ENCODE results near the gene UBA1. TPM values are rescaled to one million over a fixed set of nuclear protein-coding genes. Genes with fewer than 3 reads are reported as not detected.

UBA1 gene
- total and polyA plus RNA-seq, 2 experiments from 2014 or later = 146 to 264 TPM

GRCh38 chrX:47239199-47239598 lies 45.6 kb downstream of the UBA1 start:
- no peak overlapping the region for H3K4me2 ChIP-seq (ENCODE audit: unreplicated experiment)
- in situ Hi-C loops (cut with MboI) = no loop called here
- H3K79me2 ChIP-seq (ENCODE audit: insufficient read depth) = peaks cover 56% of the 10 kb centered on the region
- no peaks in the 10 kb centered on the region for H3K36me3 ChIP-seq (ENCODE audit: low read depth)
- peaks cover 11% of the 10 kb centered on the region; the same call in 1 of the 2 replicates for H3K4me1 ChIP-seq (ENCODE audit: insufficient read depth)
- H4K20me1 ChIP-seq (ENCODE audit: insufficient read depth) = no peaks in the 10 kb centered on the region
- no peak overlapping the region for H3K9ac ChIP-seq
- no peak overlapping the region for H3K27ac ChIP-seq
- H3K9me3 ChIP-seq (ENCODE audit: low read depth) = no peaks in the 10 kb centered on the region
- H3F3A ChIP-seq (ENCODE audit: insufficient read depth) = no peaks in the 10 kb centered on the region
- 88 to 92% methylated on average over 8 of the region's 8 CpGs for WGBS, 2 experiments (ENCODE audit: low coverage in 1 of 2, low lambda C conversion rate in 2 of 2, missing lambda C conversion rate in 2 of 2)
- H3K4me3 ChIP-seq = no peak overlapping the region
- H3K9me2 ChIP-seq (ENCODE audit: insufficient read depth) = no peaks in the 10 kb centered on the region
- no peak for DNase-seq
- H3K27me3 ChIP-seq (replicated peaks; ENCODE audit: insufficient read depth) = no peaks in the 10 kb centered on the region
- TF ChIP-seq EZH2 (IDR thresholded peaks at IDR 0.05; ENCODE audit: insufficient read depth, poor library complexity, severe bottlenecking) = no peak
- TF ChIP-seq EZH2phosphoT487 (IDR thresholded peaks at IDR 0.05; ENCODE audit: insufficient read depth, low read depth) = no peak
- H2AFZ ChIP-seq = no peak overlapping the region

GRCh38 chrX:47239898-47240545 lies 46.4 kb downstream of the UBA1 start:
- WGBS, 2 experiments (ENCODE audit: low coverage in 1 of 2, low lambda C conversion rate in 2 of 2, missing lambda C conversion rate in 2 of 2) = 87 to 90% methylated on average over 8 to 12 of the region's 12 CpGs
- H3K4me3 ChIP-seq = no peak overlapping the region
- TF ChIP-seq EZH2phosphoT487 (IDR thresholded peaks at IDR 0.05; ENCODE audit: insufficient read depth, low read depth) = no peak
- no peak for TF ChIP-seq EZH2 (IDR thresholded peaks at IDR 0.05; ENCODE audit: insufficient read depth, poor library complexity, severe bottlenecking)
- peaks cover 48% of the 10 kb centered on the region for H3K79me2 ChIP-seq (ENCODE audit: insufficient read depth)
- H3K9ac ChIP-seq = no peak overlapping the region
- peaks cover 6% of the 10 kb centered on the region; the same call in 1 of the 2 replicates for H3K4me1 ChIP-seq (ENCODE audit: insufficient read depth)
- H4K20me1 ChIP-seq (ENCODE audit: insufficient read depth) = no peaks in the 10 kb centered on the region
- H3K27ac ChIP-seq = no peak overlapping the region
- H3K4me2 ChIP-seq (ENCODE audit: unreplicated experiment) = no peak overlapping the region
- no peak for DNase-seq
- in situ Hi-C loops (cut with MboI) = no loop called here
- H3K9me2 ChIP-seq (ENCODE audit: insufficient read depth) = no peaks in the 10 kb centered on the region
- H3K9me3 ChIP-seq (ENCODE audit: low read depth) = no peaks in the 10 kb centered on the region
- no peak overlapping the region for H2AFZ ChIP-seq
- no peaks in the 10 kb centered on the region for H3K36me3 ChIP-seq (ENCODE audit: low read depth)
- no peaks in the 10 kb centered on the region for H3F3A ChIP-seq (ENCODE audit: insufficient read depth)
- no peaks in the 10 kb centered on the region for H3K27me3 ChIP-seq (replicated peaks; ENCODE audit: insufficient read depth)

- Histone ChIP-seq H3K4me2 (ENCODE audit: unreplicated experiment) (no peak overlapping the region), H3K9me2 (ENCODE audit: insufficient read depth) (no peaks in the 10 kb centered on the region), H2AFZ (no peak overlapping the region), H3K4me3 (no peak overlapping the region), H3K27me3 (replicated peaks; ENCODE audit: insufficient read depth) (no peaks in the 10 kb centered on the region), H3K9me3 (ENCODE audit: low read depth) (no peaks in the 10 kb centered on the region), H3K9ac (no peak overlapping the region), H3K4me1 (ENCODE audit: insufficient read depth) (peaks cover 4% of the 10 kb centered on the region; the same call in 1 of the 2 replicates), H3K36me3 (ENCODE audit: low read depth) (no peaks in the 10 kb centered on the region), H3F3A (ENCODE audit: insufficient read depth) (no peaks in the 10 kb centered on the region), H3K27ac (no peak overlapping the region), H4K20me1 (ENCODE audit: insufficient read depth) (no peaks in the 10 kb centered on the region), H3K79me2 (ENCODE audit: insufficient read depth) (peaks cover 42% of the 10 kb centered on the region)
- WGBS, 2 experiments (ENCODE audit: low coverage in 1 of 2, low lambda C conversion rate in 2 of 2, missing lambda C conversion rate in 2 of 2) = 100% methylated on average over 4 to 5 of the region's 7 CpGs
- in situ Hi-C loops (cut with MboI) = no loop called here
- DNase-seq = no peak
- TF ChIP-seq EZH2phosphoT487 (IDR thresholded peaks at IDR 0.05; ENCODE audit: insufficient read depth, low read depth) (no peak), EZH2 (IDR thresholded peaks at IDR 0.05; ENCODE audit: insufficient read depth, poor library complexity, severe bottlenecking) (no peak)
These were observed 47.0 kb downstream of the UBA1 start for GRCh38 chrX:47240619-47241018.

GRCh38 chrX:47241201-47242011 lies 47.8 kb downstream of the UBA1 start:
- H3K4me2 ChIP-seq (ENCODE audit: unreplicated experiment) = no peak overlapping the region
- H3K27ac ChIP-seq = no peak overlapping the region
- no peaks in the 10 kb centered on the region for H3K4me1 ChIP-seq (ENCODE audit: insufficient read depth)
- H4K20me1 ChIP-seq (ENCODE audit: insufficient read depth) = no peaks in the 10 kb centered on the region
- TF ChIP-seq EZH2 (IDR thresholded peaks at IDR 0.05; ENCODE audit: insufficient read depth, poor library complexity, severe bottlenecking) = no peak
- in situ Hi-C loops (cut with MboI) = no loop called here
- no peaks in the 10 kb centered on the region for H3K36me3 ChIP-seq (ENCODE audit: low read depth)
- no peaks in the 10 kb centered on the region for H3K9me3 ChIP-seq (ENCODE audit: low read depth)
- 91 to 94% methylated on average over 16 of the region's 18 CpGs for WGBS, 2 experiments (ENCODE audit: low coverage in 1 of 2, low lambda C conversion rate in 2 of 2, missing lambda C conversion rate in 2 of 2)
- H2AFZ ChIP-seq = no peak overlapping the region
- DNase-seq = no peak
- H3K9me2 ChIP-seq (ENCODE audit: insufficient read depth) = no peaks in the 10 kb centered on the region
- H3K4me3 ChIP-seq = no peak overlapping the region
- H3K9ac ChIP-seq = no peak overlapping the region
- no peaks in the 10 kb centered on the region for H3F3A ChIP-seq (ENCODE audit: insufficient read depth)
- no peaks in the 10 kb centered on the region for H3K27me3 ChIP-seq (replicated peaks; ENCODE audit: insufficient read depth)
- H3K79me2 ChIP-seq (ENCODE audit: insufficient read depth) = peaks cover 34% of the 10 kb centered on the region

Data from GM23248 (cell line).